Measurements from ENCODE around the gene USP35. TPM values are rescaled to one million over a fixed set of nuclear protein-coding genes. Genes with fewer than 3 reads are reported as not detected.
"Not testable (repeated sequence)": the region's sequence is repeated elsewhere in the genome, so short reads cannot be mapped to it uniquely, and the experiment has no call there.

USP35 gene
- total RNA-seq, 1 donor from 2014 or later = 6.6 TPM

- no peak for DNase-seq (ENCODE audit: low read depth)
- H3K36me3 ChIP-seq (ENCODE audit: control insufficient read depth, insufficient read depth, low read length) = no peaks in the 10 kb centered on the region
- TF ChIP-seq CTCF (IDR thresholded peaks at IDR 0.05; ENCODE audit: insufficient read depth, low read length, poor library complexity, severe bottlenecking) = no peak
- H3K4me3 ChIP-seq (ENCODE audit: low read depth, low read length) = no peak overlapping the region
- no peaks in the 10 kb centered on the region for H3K27me3 ChIP-seq (ENCODE audit: control insufficient read depth, insufficient read depth, low read length)
Observed at GRCh38 chr11:78231962-78232501, 43.3 kb downstream of the USP35 start.

DNA sequence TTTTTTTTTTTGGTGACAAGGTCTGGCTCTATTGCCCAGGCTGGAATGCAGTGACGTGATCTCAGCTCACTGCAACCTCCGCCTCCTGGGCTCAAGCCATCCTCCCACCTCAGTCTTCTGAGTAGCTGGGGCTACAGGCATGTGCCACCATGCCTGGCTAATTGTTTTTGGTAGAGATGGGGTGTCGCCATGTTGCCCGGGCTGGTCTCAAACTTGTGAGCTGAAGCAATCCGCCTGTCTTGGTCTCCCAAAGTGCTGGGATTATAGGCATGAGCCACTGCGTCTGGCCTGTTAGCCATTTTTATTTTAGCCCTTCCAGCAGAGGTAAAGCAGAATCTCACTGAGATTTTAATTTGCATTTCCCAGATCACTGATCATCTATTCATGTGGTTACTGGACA, 44.3 kb downstream of the USP35 start:
- DNase-seq (ENCODE audit: low read depth); H3K27me3 ChIP-seq (ENCODE audit: control insufficient read depth, insufficient read depth, low read length); H3K4me3 ChIP-seq (ENCODE audit: low read depth, low read length); H3K36me3 ChIP-seq (ENCODE audit: control insufficient read depth, insufficient read depth, low read length): not testable (repeated sequence)

DNA sequence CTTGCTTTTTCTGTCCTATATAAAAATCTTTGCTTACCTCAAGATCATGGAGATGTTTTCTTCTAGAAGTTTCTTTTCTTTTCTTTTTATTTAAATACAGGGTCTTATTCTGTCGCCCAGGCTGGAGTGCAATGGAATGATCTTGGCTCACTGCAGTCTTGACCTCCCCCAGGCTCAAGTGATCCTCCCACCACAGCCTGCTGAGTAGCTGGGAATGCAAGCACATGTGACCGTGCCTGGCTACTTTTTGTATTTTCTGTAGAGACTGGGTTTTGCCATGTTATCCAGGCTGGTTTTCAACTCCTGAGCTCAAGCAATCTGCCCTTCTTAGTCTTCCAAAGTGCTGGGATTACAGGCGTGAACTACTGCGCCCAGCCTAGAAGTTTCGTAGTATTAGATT, 45.3 kb downstream of the USP35 start:
- Histone ChIP-seq H3K36me3 (ENCODE audit: control insufficient read depth, insufficient read depth, low read length) (no peaks in the 10 kb centered on the region), H3K4me3 (ENCODE audit: low read depth, low read length) (no peak overlapping the region), H3K27me3 (ENCODE audit: control insufficient read depth, insufficient read depth, low read length) (no peaks in the 10 kb centered on the region)
- TF ChIP-seq CTCF (IDR thresholded peaks at IDR 0.05; ENCODE audit: insufficient read depth, low read length, poor library complexity, severe bottlenecking) = no peak
- DNase-seq (ENCODE audit: low read depth) = no peak

DNA sequence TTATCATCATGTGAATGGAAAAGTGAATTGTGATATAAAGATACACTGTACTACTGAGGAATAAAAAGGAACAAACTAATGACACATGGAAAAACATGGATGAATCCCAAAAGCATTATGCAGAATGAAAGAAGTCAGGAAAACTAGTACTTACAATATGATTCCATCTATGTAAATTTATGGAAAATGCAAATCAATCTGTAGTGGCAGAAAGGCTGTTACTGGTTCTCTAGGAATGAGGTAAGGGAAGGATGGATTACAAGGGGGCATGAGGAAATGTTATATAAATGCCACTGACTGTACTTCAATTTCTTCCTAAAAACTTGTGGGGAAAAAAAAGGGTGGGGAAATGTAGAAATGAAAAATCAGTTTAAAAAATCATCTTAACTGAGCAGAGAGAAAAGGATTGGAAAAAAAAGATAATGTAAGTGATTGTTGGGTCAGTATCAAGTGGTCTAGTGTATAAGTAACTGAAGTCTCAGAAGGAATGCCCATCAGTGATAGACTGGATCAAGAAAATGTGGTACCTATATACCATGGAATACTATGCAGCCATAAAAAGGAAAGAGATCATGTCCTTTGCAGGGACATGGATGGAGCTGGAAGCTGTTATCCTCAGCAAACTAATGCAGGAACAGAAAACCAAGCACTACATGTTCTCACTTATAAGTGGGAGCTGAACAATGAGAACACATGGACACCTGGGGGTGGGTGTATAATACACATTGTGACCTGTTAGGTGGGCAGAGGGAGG, 48.8 kb downstream of the USP35 start:
- DNase-seq (ENCODE audit: low read depth) = no peak
- Histone ChIP-seq H3K36me3 (ENCODE audit: control insufficient read depth, insufficient read depth, low read length) (no peaks in the 10 kb centered on the region), H3K4me3 (ENCODE audit: low read depth, low read length) (no peak overlapping the region), H3K27me3 (ENCODE audit: control insufficient read depth, insufficient read depth, low read length) (no peaks in the 10 kb centered on the region)
- no peak for TF ChIP-seq CTCF (IDR thresholded peaks at IDR 0.05; ENCODE audit: insufficient read depth, low read length, poor library complexity, severe bottlenecking)

DNA sequence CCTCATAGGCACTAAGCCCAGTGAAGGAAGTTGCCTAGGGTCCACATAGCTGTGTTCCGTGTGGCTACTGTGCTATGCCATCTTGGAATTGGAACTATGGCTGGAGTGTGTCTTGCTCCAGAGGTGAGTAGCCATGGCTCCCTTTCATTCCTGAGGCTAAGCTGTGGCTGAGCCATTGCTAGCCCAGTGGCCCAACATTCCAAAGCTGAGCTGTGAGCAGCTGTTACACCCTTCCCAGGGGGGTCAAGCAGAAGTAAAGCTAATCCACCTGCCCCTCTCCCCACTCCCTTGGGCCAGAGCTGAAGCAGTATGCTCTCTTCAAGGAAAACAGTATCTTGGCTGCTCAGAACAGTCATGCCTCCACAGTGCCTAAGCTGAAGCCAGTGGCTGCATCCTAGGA, 51.1 kb downstream of the USP35 start:
- Histone ChIP-seq H3K4me3 (ENCODE audit: low read depth, low read length) (no peak overlapping the region), H3K27me3 (ENCODE audit: control insufficient read depth, insufficient read depth, low read length) (no peaks in the 10 kb centered on the region), H3K36me3 (ENCODE audit: control insufficient read depth, insufficient read depth, low read length) (no peaks in the 10 kb centered on the region)
- no peak for DNase-seq (ENCODE audit: low read depth)
- TF ChIP-seq CTCF (IDR thresholded peaks at IDR 0.05; ENCODE audit: insufficient read depth, low read length, poor library complexity, severe bottlenecking) = no peak

DNA sequence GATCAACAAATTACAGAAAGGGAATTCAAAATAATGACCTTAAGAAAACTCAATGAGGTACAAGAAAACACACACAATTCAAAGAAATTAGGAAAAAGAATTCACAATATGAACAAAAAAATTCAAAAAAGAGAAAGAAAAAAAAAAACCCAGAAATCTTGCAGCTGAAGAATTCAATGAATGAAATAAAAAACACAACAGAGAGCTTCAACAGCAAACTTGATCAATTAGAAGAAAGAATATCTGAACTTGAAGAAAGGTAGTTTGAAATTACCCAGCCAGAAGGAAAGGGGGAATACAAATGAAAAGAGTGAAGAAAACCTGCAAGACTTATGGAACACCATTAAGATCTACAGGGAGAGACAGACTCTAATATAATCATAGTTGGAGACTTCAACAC, 52.8 kb downstream of the USP35 start:
- TF ChIP-seq CTCF (IDR thresholded peaks at IDR 0.05; ENCODE audit: insufficient read depth, low read length, poor library complexity, severe bottlenecking) = no peak

More for the DNA sequence above, 52.8 kb downstream of the USP35 start:
- no peaks in the 10 kb centered on the region for H3K36me3 ChIP-seq (ENCODE audit: control insufficient read depth, insufficient read depth, low read length)
- H3K4me3 ChIP-seq (ENCODE audit: low read depth, low read length) = no peak overlapping the region
- DNase-seq (ENCODE audit: low read depth) = no peak
- no peaks in the 10 kb centered on the region for H3K27me3 ChIP-seq (ENCODE audit: control insufficient read depth, insufficient read depth, low read length)

Data from kidney epithelial cell (primary cell).